GM12878 (cell line): ENCODE data around the gene TNRC6B. TPM values are rescaled to one million over a fixed set of nuclear protein-coding genes. Genes with fewer than 3 reads are reported as not detected.
A peak's percentile ranks its signal among the peaks of the same experiment; 100 is the strongest.

Experiments
- ATF7 ChIP-seq: fragments of 450-650 bp; IDR thresholded peaks from 2 replicates; pipeline ENCODE4 v1.6.1; 2016; ENCODE audit warnings: low read depth, mild to moderate bottlenecking
- BCL11A ChIP-seq: IDR thresholded peaks from 2 replicates; pipeline ENCODE4 v1.6.1; 2011; ENCODE audit warnings: low read depth, low read length
- E2F8 ChIP-seq: fragments of 450-650 bp; IDR thresholded peaks from 2 replicates; pipeline ENCODE4 v1.6.1; 2018; ENCODE audit warnings: mild to moderate bottlenecking, low read depth, moderate library complexity; ENCODE audit not compliant: partially characterized antibody
- ESRRA ChIP-seq: IDR thresholded peaks from 2 replicates; pipeline ENCODE4 v1.6.1; 2012; ENCODE audit warnings: mild to moderate bottlenecking, low read length, improper control_type of control experiment
- ETV6 ChIP-seq, 2 experiments: fragments of 450-650 bp in 1 of 2; IDR thresholded peaks in 1 of 2; conservative IDR thresholded peaks in 1 of 2; 2 replicates each; pipeline ENCODE4 v1.6.1; 2014; ENCODE audit warnings: antibody characterized with exemption in 1 of 2, borderline replicate concordance in 1 of 2, low read depth in 1 of 2, mild to moderate bottlenecking in 1 of 2, moderate library complexity in 1 of 2
- EZH2 ChIP-seq: IDR thresholded peaks from 2 replicates; pipeline ENCODE4 v1.6.1; 2012; ENCODE audit warnings: low read depth, mild to moderate bottlenecking, control low read depth, inconsistent platforms, low read length, borderline replicate concordance; ENCODE audit not compliant: control insufficient read depth
- JUND ChIP-seq: IDR thresholded peaks from 2 replicates; pipeline ENCODE4 v1.6.1; 2012; ENCODE audit warnings: low read depth, mild to moderate bottlenecking, low read length, improper control_type of control experiment, moderate library complexity
- MTA2 ChIP-seq: fragments of 450-650 bp; IDR thresholded peaks from 2 replicates; pipeline ENCODE4 v1.6.1; 2016; ENCODE audit warnings: low read depth, mild to moderate bottlenecking, moderate library complexity
- MTA3 ChIP-seq: IDR thresholded peaks from 2 replicates; pipeline ENCODE4 v1.6.1; 2012; ENCODE audit warnings: low read length, inconsistent platforms, borderline replicate concordance
- NKRF ChIP-seq: fragments of 450-650 bp; conservative IDR thresholded peaks from 2 replicates; pipeline ENCODE4 v1.6.1; 2017; ENCODE audit warnings: mild to moderate bottlenecking, moderate library complexity
- SIN3A ChIP-seq: IDR thresholded peaks from 2 replicates; pipeline ENCODE4 v1.6.1; 2012; ENCODE audit warnings: low read depth, low read length, improper control_type of control experiment
- SIX5 ChIP-seq: IDR thresholded peaks from 2 replicates; pipeline ENCODE4 v1.6.1; 2011; ENCODE audit warnings: mild to moderate bottlenecking, low read depth, low read length, moderate library complexity; ENCODE audit not compliant: severe bottlenecking
- SMAD1 ChIP-seq: fragments of 450-650 bp; IDR thresholded peaks from 2 replicates; pipeline ENCODE4 v1.6.1; 2018; ENCODE audit warnings: mild to moderate bottlenecking, low read depth; ENCODE audit not compliant: partially characterized antibody
- SMARCA5 ChIP-seq: fragments of 450-650 bp; IDR thresholded peaks from 2 replicates; pipeline ENCODE4 v1.6.1; 2017; ENCODE audit warnings: mild to moderate bottlenecking
- SMC3 ChIP-seq: IDR thresholded peaks from 2 replicates; pipeline ENCODE4 v1.6.1; 2011; ENCODE audit warnings: low read length, improper control_type of control experiment, borderline replicate concordance
- SRF ChIP-seq, 2 experiments: IDR thresholded peaks; 2 replicates each; pipeline ENCODE4 v1.6.1; 2011; ENCODE audit warnings: low read depth in 2 of 2, low read length in 2 of 2, mild to moderate bottlenecking in 1 of 2, moderate library complexity in 1 of 2
- TCF3 ChIP-seq: IDR thresholded peaks from 2 replicates; pipeline ENCODE4 v1.6.1; 2012; ENCODE audit warnings: low read depth, mild to moderate bottlenecking, low read length, borderline replicate concordance; ENCODE audit not compliant: insufficient read depth
- YY1 ChIP-seq: IDR thresholded peaks from 2 replicates; pipeline ENCODE4 v1.6.1; 2011; ENCODE audit warnings: low read depth, mild to moderate bottlenecking, low read length
- ZBED1 ChIP-seq: IDR thresholded peaks from 2 replicates; pipeline ENCODE4 v1.6.1; 2016; ENCODE audit warnings: borderline replicate concordance
- ZNF274 ChIP-seq: IDR thresholded peaks from one replicate; pipeline ENCODE4 v1.8.0; 2011; ENCODE audit not compliant: insufficient read length, insufficient read depth
- ZNF687 ChIP-seq: fragments of 450-650 bp; IDR thresholded peaks from 2 replicates; pipeline ENCODE4 v1.6.1; 2017; ENCODE audit warnings: mild to moderate bottlenecking, moderate library complexity
- polyA plus RNA-seq, 11 experiments: library from polyadenylated mRNA; depleted of rRNA in 4 of 11; unstranded in 6 of 11; stranded (reverse) in 5 of 11; fragments of >200 nt; fragmentation: Nextera tagmentation in 4 of 11; fragmentation: Illumina TruSeq in 1 of 11; extraction: Ambion mirVana in 4 of 11; extraction: Trizol in 1 of 11; gene quantifications; 1 replicate in 1 of 11; 2 replicates in 10 of 11; pipeline versions ENCODE4 v1.2.1 to v1.2.3, GENCODE V29; 2011 to 2016; ENCODE audit warnings: inconsistent platforms in 2 of 11, missing spikeins in 2 of 11, low read depth in 1 of 11
- total RNA-seq, 4 experiments: library from RNA; depleted of rRNA in 3 of 4; stranded (reverse); fragments of >200 nt in 3 of 4; fragmentation: Illumina TruSeq in 1 of 4; extraction: Trizol in 1 of 4; gene quantifications; 2 replicates each; pipeline versions ENCODE4 v1.2.1 to v1.2.3, GENCODE V29; 2013 to 2021

The TNRC6B gene
- total and polyA plus RNA-seq, 10 of the 15 experiments (the other 5 are each of a cell fraction or from before 2014, with no cell fraction given): 3.6 to 32.8 (median 16.4) TPM

- TF ChIP-seq ETV6 (conservative IDR thresholded peaks at IDR 0.05 in 1 of 2, IDR thresholded peaks at IDR 0.05 in 1 of 2; ENCODE audit: borderline replicate concordance in 1 of 2, low read depth in 1 of 2): no peak
- no peak for TF ChIP-seq ESRRA
- TF ChIP-seq ZNF687: no peak
- TF ChIP-seq ATF7: peak; percentile 96
- TF ChIP-seq ZBED1: no peak
- no peak for TF ChIP-seq BCL11A
- TF ChIP-seq JUND: no peak
- TF ChIP-seq NKRF: no peak
- no peak for TF ChIP-seq SMARCA5
- TF ChIP-seq ZNF274: no peak
- no peak for TF ChIP-seq YY1
- no peak for TF ChIP-seq SIX5
- no peak for TF ChIP-seq SMAD1
- 0 out of 2 replicates have a peak, but pooled peaks have one; percentile 39 for TF ChIP-seq MTA3
- no peak for TF ChIP-seq EZH2
- TF ChIP-seq TCF3: no peak
- TF ChIP-seq E2F8: no peak
- no peak for TF ChIP-seq SIN3A
- no peak; the same call in 1 of the 2 replicates for TF ChIP-seq SMC3
- no peak for TF ChIP-seq SRF (IDR thresholded peaks at IDR 0.05; ENCODE audit: low read depth in 2 of 2, low read length in 2 of 2)
- TF ChIP-seq MTA2: no peak
These were observed 988 bp downstream of the TNRC6B start (continued) for GRCh38 chr22:40178417-40179409.
